Gastrocnemius medialis (tissue), 4 donors: ENCODE measurements around the gene ZFP36L2. TPM values are rescaled to one million over a fixed set of nuclear protein-coding genes. Genes with fewer than 3 reads are reported as not detected.

Experiments
- ATAC-seq, 2 donors: fragments of 150-250 bp; one replicate each; pipeline ENCODE4 v1.9.1; 2016
- DNase-seq, 2 donors: peaks; one replicate each; pipeline ENCODE4 v3.0.0-alpha.2; 2019
- H3K27ac ChIP-seq, 4 donors: fragments of 200-600 bp; sonication (generic); 1 replicate in 1 of 4; 2 replicates in 3 of 4; pipeline ENCODE4 v1.5.1; 2016 to 2018; ENCODE audit warnings: mild to moderate bottlenecking in 2 of 4, moderate library complexity in 1 of 4
- H3K27me3 ChIP-seq, 3 donors: fragments of 200-600 bp; sonication (generic) in 2 of 3; 1 replicate in 1 of 3; 2 replicates in 2 of 3; pipeline versions ENCODE4 v1.5.1 to v1.6.0; 2016 to 2019; ENCODE audit warnings: mild to moderate bottlenecking in 1 of 3, moderate library complexity in 1 of 3
- H3K36me3 ChIP-seq, 2 donors: fragments of 200-600 bp; sonication (generic) in 1 of 2; one replicate each; pipeline ENCODE4 v1.5.1; 2017 to 2018
- H3K4me1 ChIP-seq, 2 donors: fragments of 200-600 bp; sonication (generic) in 1 of 2; one replicate each; pipeline ENCODE4 v1.5.1; 2016 to 2017; ENCODE audit warnings: mild to moderate bottlenecking in 2 of 2
- H3K4me3 ChIP-seq, 4 donors: fragments of 200-600 bp; sonication (generic) in 3 of 4; 1 replicate in 1 of 4; 2 replicates in 3 of 4; pipeline ENCODE4 v1.5.1; 2016 to 2019; ENCODE audit warnings: mild to moderate bottlenecking in 2 of 4
- H3K9me3 ChIP-seq, 3 donors: fragments of 200-600 bp; sonication (generic) in 2 of 3; 1 replicate in 1 of 3; 2 replicates in 2 of 3; pipeline ENCODE4 v1.5.1; 2016 to 2019
- POLR2A ChIP-seq, 2 donors: fragments of 450-650 bp; IDR thresholded peaks; one replicate each; pipeline ENCODE4 v1.6.1; 2017; ENCODE audit warnings: antibody characterized with exemption in 2 of 2, mild to moderate bottlenecking in 2 of 2, moderate library complexity in 2 of 2
- in situ Hi-C, 4 donors: fragments of 200-750 bp; cut with MboI; loops; one replicate each; pipeline versions ENCODE4 v1.15.0 to v1.8.0; 2017; ENCODE audit warnings: low sequenced_read_pairs in 4 of 4
- intact Hi-C: fragments of 100-400 bp; cut with DNase I; formaldehyde crosslinking; loops from one replicate; pipeline ENCODE4 v1.15.1; 2023; ENCODE audit warnings: low total_unique reads
- total RNA-seq, 4 donors: library from RNA; depleted of rRNA; stranded (reverse); fragments of >200 nt; gene quantifications; one replicate each; pipeline versions ENCODE4 v1.1.0 to v1.2.3, GENCODE V29; 2016
- TF ChIP-seq, protein P1 (sequence below), 5 experiments: fragments of 450-650 bp in 3 of 5; fragments of 200-600 bp in 2 of 5; sonication (generic) in 2 of 5; IDR thresholded peaks in 4 of 5; conservative IDR thresholded peaks in 1 of 5; 1 replicate in 4 of 5; 2 replicates in 1 of 5; pipeline ENCODE4 v1.5.1; 2016 to 2019; ENCODE audit warnings: antibody characterized with exemption in 5 of 5, mild to moderate bottlenecking in 3 of 5, moderate library complexity in 3 of 5

ZFP36L2 gene
- total RNA-seq, 4 donors from 2014 or later, result 15.5 to 58.6 (median 44.8) TPM

DNA sequence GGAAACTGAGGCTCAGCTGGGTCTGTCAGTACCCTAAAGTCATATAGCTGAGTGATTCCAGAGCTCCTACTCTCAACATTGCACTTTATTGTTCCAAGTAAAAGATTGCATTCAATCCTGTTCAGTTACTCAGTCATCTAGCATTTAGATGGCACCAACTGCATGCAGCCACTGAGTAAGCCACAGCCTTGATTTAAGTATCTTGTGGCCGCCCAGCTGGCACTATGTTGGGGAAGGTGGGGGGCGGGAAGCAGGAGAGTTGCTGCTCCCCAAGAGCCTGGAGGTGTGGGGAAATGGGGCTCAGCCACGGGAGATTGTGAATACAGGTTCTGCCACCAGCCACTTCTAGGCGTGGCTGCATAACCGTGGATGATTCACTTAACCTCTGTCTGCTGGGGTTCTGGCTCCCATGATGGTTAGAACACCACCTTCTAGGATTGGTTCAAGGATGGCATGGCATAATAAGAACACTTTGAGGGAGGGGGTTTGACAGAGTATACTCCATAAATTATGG, 17.1 kb downstream of the ZFP36L2 start:
- in situ Hi-C loops, result no loop called here
- no peak overlapping the region for H3K27ac ChIP-seq
- H3K4me3 ChIP-seq, result no peak overlapping the region

GRCh38 chr2:43207553-43208300, 18.7 kb downstream of the ZFP36L2 start:
- ATAC-seq (no peak), DNase-seq (no peak)
- Histone ChIP-seq H3K4me1 (peaks cover 0 to 3% of the 10 kb centered on the region in 2 donors), H3K36me3 (no peaks in the 10 kb centered on the region), H3K27me3 (no peaks in the 10 kb centered on the region), H3K4me3 (no peak overlapping the region), H3K27ac (no peak overlapping the region), H3K9me3 (no peaks in the 10 kb centered on the region)
- in situ Hi-C loops (no loop called here), intact Hi-C loops (no loop called here)
- TF ChIP-seq POLR2A (IDR thresholded peaks at IDR 0.05), result no peak
- TF ChIP-seq, protein P1, sequence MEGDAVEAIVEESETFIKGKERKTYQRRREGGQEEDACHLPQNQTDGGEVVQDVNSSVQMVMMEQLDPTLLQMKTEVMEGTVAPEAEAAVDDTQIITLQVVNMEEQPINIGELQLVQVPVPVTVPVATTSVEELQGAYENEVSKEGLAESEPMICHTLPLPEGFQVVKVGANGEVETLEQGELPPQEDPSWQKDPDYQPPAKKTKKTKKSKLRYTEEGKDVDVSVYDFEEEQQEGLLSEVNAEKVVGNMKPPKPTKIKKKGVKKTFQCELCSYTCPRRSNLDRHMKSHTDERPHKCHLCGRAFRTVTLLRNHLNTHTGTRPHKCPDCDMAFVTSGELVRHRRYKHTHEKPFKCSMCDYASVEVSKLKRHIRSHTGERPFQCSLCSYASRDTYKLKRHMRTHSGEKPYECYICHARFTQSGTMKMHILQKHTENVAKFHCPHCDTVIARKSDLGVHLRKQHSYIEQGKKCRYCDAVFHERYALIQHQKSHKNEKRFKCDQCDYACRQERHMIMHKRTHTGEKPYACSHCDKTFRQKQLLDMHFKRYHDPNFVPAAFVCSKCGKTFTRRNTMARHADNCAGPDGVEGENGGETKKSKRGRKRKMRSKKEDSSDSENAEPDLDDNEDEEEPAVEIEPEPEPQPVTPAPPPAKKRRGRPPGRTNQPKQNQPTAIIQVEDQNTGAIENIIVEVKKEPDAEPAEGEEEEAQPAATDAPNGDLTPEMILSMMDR (IDR thresholded peaks at IDR 0.05 in 4 of 5, conservative IDR thresholded peaks at IDR 0.05 in 1 of 5), result no peak

More for the DNA sequence above, 17.1 kb downstream of the ZFP36L2 start:
- intact Hi-C loops, result no loop called here
- no peak for TF ChIP-seq POLR2A (IDR thresholded peaks at IDR 0.05)
- TF ChIP-seq, protein P1 (IDR thresholded peaks at IDR 0.05 in 4 of 5, conservative IDR thresholded peaks at IDR 0.05 in 1 of 5), result no peak
- DNase-seq (no peak), ATAC-seq (no peak)
- Histone ChIP-seq H3K27me3 (no peaks in the 10 kb centered on the region), H3K36me3 (no peaks in the 10 kb centered on the region), H3K9me3 (no peaks in the 10 kb centered on the region), H3K4me1 (peaks cover 0 to 3% of the 10 kb centered on the region in 2 donors)

DNA sequence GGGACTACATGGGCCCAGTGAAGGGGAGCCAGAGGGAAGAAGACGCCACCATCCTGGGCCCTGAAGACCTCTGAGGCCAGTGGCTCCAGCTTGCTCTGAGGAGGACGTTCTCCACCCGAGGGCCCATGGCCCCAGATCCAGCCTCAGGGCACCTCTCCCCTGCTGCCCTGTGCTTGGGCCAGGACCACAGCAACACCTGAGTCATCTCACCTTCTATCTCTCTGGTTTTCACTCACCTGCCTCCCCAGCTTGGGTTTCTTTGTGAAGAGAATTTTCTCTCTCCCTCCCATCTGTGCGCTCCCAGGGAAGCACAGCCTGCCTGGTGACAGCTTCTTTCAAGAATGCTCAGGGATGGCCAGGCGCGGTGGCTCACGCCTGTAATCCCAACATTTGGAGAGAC, 19.8 kb downstream of the ZFP36L2 start:
- peaks cover 0 to 3% of the 10 kb centered on the region in 2 donors for H3K4me1 ChIP-seq
- TF ChIP-seq, protein P1 (IDR thresholded peaks at IDR 0.05 in 4 of 5, conservative IDR thresholded peaks at IDR 0.05 in 1 of 5), result no peak
- TF ChIP-seq POLR2A (IDR thresholded peaks at IDR 0.05), result no peak
- H3K27ac ChIP-seq, result no peak overlapping the region
- DNase-seq, result no peak
- ATAC-seq, result no peak
- no peaks in the 10 kb centered on the region for H3K36me3 ChIP-seq
- intact Hi-C loops, result no loop called here
- in situ Hi-C loops, result no loop called here
- no peak overlapping the region for H3K4me3 ChIP-seq
- H3K9me3 ChIP-seq, result no peaks in the 10 kb centered on the region
- H3K27me3 ChIP-seq, result no peaks in the 10 kb centered on the region

DNA sequence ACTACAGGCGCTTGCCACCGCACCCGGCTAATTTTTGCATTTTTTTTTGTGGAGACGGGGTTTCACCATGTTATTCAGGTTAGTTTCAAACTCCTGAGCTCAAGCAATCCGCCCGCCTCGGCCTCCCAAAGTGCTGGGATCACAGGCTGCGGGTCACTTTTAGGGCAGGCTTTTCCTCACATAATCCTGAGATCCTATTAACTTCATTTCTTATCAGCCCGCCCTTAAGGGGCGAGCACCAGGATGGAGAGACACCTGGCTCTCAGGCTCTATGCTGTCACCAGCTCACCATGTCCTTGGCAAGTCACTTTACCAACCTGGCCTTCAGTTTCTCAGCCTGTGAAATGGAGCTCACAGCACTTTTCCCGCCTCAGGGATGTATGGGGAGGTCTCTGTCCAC, 23.0 kb downstream of the ZFP36L2 start:
- intact Hi-C loops (no loop called here), in situ Hi-C loops (no loop called here)
- DNase-seq (no peak), ATAC-seq (no peak)
- TF ChIP-seq POLR2A (IDR thresholded peaks at IDR 0.05), result no peak
- TF ChIP-seq, protein P1 (IDR thresholded peaks at IDR 0.05 in 4 of 5, conservative IDR thresholded peaks at IDR 0.05 in 1 of 5), result no peak
- Histone ChIP-seq H3K27me3 (no peaks in the 10 kb centered on the region), H3K27ac (no peak overlapping the region), H3K9me3 (no peaks in the 10 kb centered on the region), H3K4me3 (no peak overlapping the region), H3K4me1 (no peaks in the 10 kb centered on the region), H3K36me3 (no peaks in the 10 kb centered on the region)
